ENCODE results near the gene CXCL1.

- no peak for TF ChIP-seq CTCF (IDR thresholded peaks at IDR 0.05)
- no peak for TF ChIP-seq POLR2AphosphoS5 (IDR thresholded peaks at IDR 0.05)
- no peak for TF ChIP-seq POLR2A (IDR thresholded peaks at IDR 0.05)
These were observed 725 bp upstream of the CXCL1 start for GRCh38 chr4:73868206-73869129.

All from sigmoid colon (tissue), 4 donors.